Esophagus muscularis mucosa (tissue), 4 donors: Measurements from ENCODE around the gene FAM53A. TPM values are rescaled to one million over a fixed set of nuclear protein-coding genes. Genes with fewer than 3 reads are reported as not detected.

Experiments used
- DNase-seq: peaks from one replicate; pipeline ENCODE4 v3.0.0-alpha.2; 2017; ENCODE audit errors: extremely low spot score
- H3K27ac ChIP-seq, 4 donors: fragments of 200-600 bp; sonication (generic); replicated peaks in 1 of 4; 1 replicate in 3 of 4; 2 replicates in 1 of 4; pipeline ENCODE4 v1.5.1; 2016 to 2019; ENCODE audit warnings: mild to moderate bottlenecking in 1 of 4
- H3K27me3 ChIP-seq, 4 donors: fragments of 200-600 bp; sonication (generic); one replicate each; pipeline versions ENCODE4 v1.5.1 to v1.6.0; 2016 to 2019
- H3K36me3 ChIP-seq, 4 donors: fragments of 200-600 bp; sonication (generic); one replicate each; pipeline ENCODE4 v1.5.1; 2016 to 2019
- H3K4me1 ChIP-seq, 4 donors: fragments of 200-600 bp; sonication (generic); one replicate each; pipeline ENCODE4 v1.5.1; 2016 to 2019
- H3K4me3 ChIP-seq, 4 donors: fragments of 200-600 bp; sonication (generic); 1 replicate in 2 of 4; 2 replicates in 2 of 4; pipeline ENCODE4 v1.5.1; 2016 to 2019; ENCODE audit warnings: mild to moderate bottlenecking in 4 of 4, moderate library complexity in 1 of 4
- H3K9me3 ChIP-seq, 4 donors: fragments of 200-600 bp; sonication (generic); 1 replicate in 3 of 4; 2 replicates in 1 of 4; pipeline ENCODE4 v1.5.1; 2016 to 2019
- CTCF ChIP-seq, 3 experiments: fragments of 200-600 bp in 2 of 3; fragments of 450-650 bp in 1 of 3; sonication (generic) in 2 of 3; IDR thresholded peaks; one replicate each; pipeline ENCODE4 v1.5.1; 2017 to 2019; ENCODE audit warnings: antibody characterized with exemption in 3 of 3, mild to moderate bottlenecking in 2 of 3, moderate library complexity in 1 of 3
- EP300 ChIP-seq: sonication (generic); formaldehyde crosslinking; IDR thresholded peaks from one replicate; pipeline ENCODE4 v1.6.1; 2017; ENCODE audit warnings: antibody characterized with exemption
- POLR2A ChIP-seq: fragments of 450-650 bp; IDR thresholded peaks from one replicate; pipeline ENCODE4 v1.6.1; 2017; ENCODE audit warnings: antibody characterized with exemption, moderate library complexity, mild to moderate bottlenecking, low read depth
- POLR2AphosphoS5 ChIP-seq, 2 donors: sonication (generic); formaldehyde crosslinking; IDR thresholded peaks; one replicate each; pipeline ENCODE4 v1.6.1; 2017; ENCODE audit warnings: antibody characterized with exemption in 2 of 2
- WGBS: methylation state at CpG from one replicate; pipeline ENCODE4 v1.1.5; 2018; 5-methylcytosine and 5-hydroxymethylcytosine counted together
- intact Hi-C: fragments of 100-400 bp; cut with DNase I; formaldehyde crosslinking; loops from one replicate; pipeline ENCODE4 v1.15.1; 2023
- total RNA-seq, 4 donors: library from RNA; depleted of rRNA; stranded (reverse); fragments of >200 nt; gene quantifications; one replicate each; pipeline versions ENCODE4 v1.1.0 to v1.2.1, GENCODE V29; 2016

The FAM53A gene
- total RNA-seq, 4 donors from 2014 or later: 5.2 to 13.3 (median 8.9) TPM

GRCh38 chr4:1658146-1658545 lies 26.0 kb downstream of the FAM53A start:
- DNase-seq: no peak
- WGBS: 92% methylated on average over 12 of the region's 12 CpGs
- Histone ChIP-seq H3K27me3 (no peaks in the 10 kb centered on the region), H3K36me3 (peaks cover 0 to 19% (median 7%) of the 10 kb centered on the region in 4 donors), H3K27ac (no peak overlapping the region), H3K4me1 (no peaks in the 10 kb centered on the region), H3K9me3 (no peaks in the 10 kb centered on the region), H3K4me3 (no peak overlapping the region)
- TF ChIP-seq EP300: no peak
- no peak for TF ChIP-seq POLR2AphosphoS5 (IDR thresholded peaks at IDR 0.05)
- TF ChIP-seq CTCF (IDR thresholded peaks at IDR 0.05): no peak
- no peak for TF ChIP-seq POLR2A
- intact Hi-C loops: no loop called here

GRCh38 chr4:1656986-1657385 lies 27.1 kb downstream of the FAM53A start:
- no peak for DNase-seq
- 99% methylated on average over 18 of the region's 19 CpGs for WGBS
- H3K27ac ChIP-seq: no peak overlapping the region
- TF ChIP-seq CTCF (IDR thresholded peaks at IDR 0.05): no peak
- TF ChIP-seq POLR2A: no peak
- TF ChIP-seq POLR2AphosphoS5 (IDR thresholded peaks at IDR 0.05): no peak
- no peak for TF ChIP-seq EP300
- H3K4me3 ChIP-seq: no peak overlapping the region
- H3K9me3 ChIP-seq: no peaks in the 10 kb centered on the region
- H3K4me1 ChIP-seq: no peaks in the 10 kb centered on the region
- intact Hi-C loops: no loop called here
- peaks cover 0 to 19% (median 7%) of the 10 kb centered on the region in 4 donors for H3K36me3 ChIP-seq
- no peaks in the 10 kb centered on the region for H3K27me3 ChIP-seq

- intact Hi-C loops: no loop called here
- Histone ChIP-seq H3K4me3 (no peak overlapping the region), H3K9me3 (no peaks in the 10 kb centered on the region), H3K27ac (no peak overlapping the region), H3K4me1 (no peaks in the 10 kb centered on the region), H3K27me3 (no peaks in the 10 kb centered on the region), H3K36me3 (peaks cover 0 to 19% (median 7%) of the 10 kb centered on the region in 4 donors)
- 90% methylated on average over 1 of the region's 5 CpGs for WGBS
- DNase-seq: no peak
- no peak for TF ChIP-seq EP300
- no peak for TF ChIP-seq POLR2A
- TF ChIP-seq POLR2AphosphoS5 (IDR thresholded peaks at IDR 0.05): no peak
- TF ChIP-seq CTCF (IDR thresholded peaks at IDR 0.05): no peak
Observed at GRCh38 chr4:1656132-1656531, 28.0 kb downstream of the FAM53A start.

- TF ChIP-seq POLR2A: no peak
- peaks cover 0 to 19% (median 7%) of the 10 kb centered on the region in 4 donors for H3K36me3 ChIP-seq
- no peak overlapping the region for H3K27ac ChIP-seq
- H3K4me3 ChIP-seq: no peak overlapping the region
- intact Hi-C loops: no loop called here
- H3K27me3 ChIP-seq: no peaks in the 10 kb centered on the region
- no peak for DNase-seq
- H3K9me3 ChIP-seq: no peaks in the 10 kb centered on the region
- WGBS: 97% methylated on average over 17 of the region's 18 CpGs
- H3K4me1 ChIP-seq: no peaks in the 10 kb centered on the region
Observed at GRCh38 chr4:1655676-1656075, 28.4 kb downstream of the FAM53A start.

GRCh38 chr4:1655081-1655480 lies 29.0 kb downstream of the FAM53A start:
- no peak for DNase-seq
- TF ChIP-seq EP300: no peak
- WGBS: 93% methylated on average over 20 of the region's 47 CpGs
- intact Hi-C loops: no loop called here
- peaks cover 0 to 19% (median 7%) of the 10 kb centered on the region in 4 donors for H3K36me3 ChIP-seq
- no peak overlapping the region for H3K27ac ChIP-seq
- H3K27me3 ChIP-seq: no peaks in the 10 kb centered on the region
- H3K4me3 ChIP-seq: no peak overlapping the region
- H3K4me1 ChIP-seq: no peaks in the 10 kb centered on the region
- no peaks in the 10 kb centered on the region for H3K9me3 ChIP-seq
